Type B pancreatic cell (in vitro differentiated cells): Measurements from ENCODE around the gene FARP2. TPM values are rescaled to one million over a fixed set of nuclear protein-coding genes. Genes with fewer than 3 reads are reported as not detected.

ENCODE experiments used
- DNase-seq: peaks from one replicate; pipeline ENCODE4 v3.0.0; 2021; ENCODE audit warnings: mixed read lengths; ENCODE audit not compliant: unreplicated experiment; ENCODE audit errors: extremely low spot score
- H3K27ac Mint-ChIP-seq: 2 replicates; pipeline ENCODE4 v1.8.0; 2021; ENCODE audit warnings: mild to moderate bottlenecking, mixed read lengths
- H3K27me3 Mint-ChIP-seq: 2 replicates; pipeline ENCODE4 v1.8.0; 2021; ENCODE audit warnings: mixed read lengths
- H3K36me3 Mint-ChIP-seq: 2 replicates; pipeline ENCODE4 v1.8.0; 2021; ENCODE audit warnings: mixed read lengths
- H3K4me1 Mint-ChIP-seq: one replicate; pipeline ENCODE4 v1.8.0; 2021; ENCODE audit warnings: mixed read lengths; ENCODE audit not compliant: unreplicated experiment
- H3K4me3 Mint-ChIP-seq: 2 replicates; pipeline ENCODE4 v1.8.0; 2021; ENCODE audit warnings: mild to moderate bottlenecking, mixed read lengths
- H3K9me3 Mint-ChIP-seq: 2 replicates; pipeline ENCODE4 v1.8.0; 2021; ENCODE audit warnings: mixed read lengths
- total RNA-seq: library from RNA; stranded (reverse); gene quantifications from 2 replicates; pipeline ENCODE4 v1.2.1, GENCODE V29; 2021; ENCODE audit warnings: low replicate concordance
- TF ChIP-seq, protein P1 (sequence below): fragments of 200-600 bp; sonication (generic); conservative IDR thresholded peaks from 2 replicates; pipeline ENCODE4 v1.5.0; 2021; ENCODE audit warnings: antibody characterized with exemption, mild to moderate bottlenecking

Gene FARP2
- total RNA-seq, 1 donor from 2014 or later = 62.5 TPM

GRCh38 chr2:241358470-241358869, 2.4 kb downstream of the FARP2 start:
- no peaks in the 10 kb centered on the region for H3K36me3 Mint-ChIP-seq
- H3K27ac Mint-ChIP-seq = peak overlapping the region; percentile 44
- TF ChIP-seq, protein P1, sequence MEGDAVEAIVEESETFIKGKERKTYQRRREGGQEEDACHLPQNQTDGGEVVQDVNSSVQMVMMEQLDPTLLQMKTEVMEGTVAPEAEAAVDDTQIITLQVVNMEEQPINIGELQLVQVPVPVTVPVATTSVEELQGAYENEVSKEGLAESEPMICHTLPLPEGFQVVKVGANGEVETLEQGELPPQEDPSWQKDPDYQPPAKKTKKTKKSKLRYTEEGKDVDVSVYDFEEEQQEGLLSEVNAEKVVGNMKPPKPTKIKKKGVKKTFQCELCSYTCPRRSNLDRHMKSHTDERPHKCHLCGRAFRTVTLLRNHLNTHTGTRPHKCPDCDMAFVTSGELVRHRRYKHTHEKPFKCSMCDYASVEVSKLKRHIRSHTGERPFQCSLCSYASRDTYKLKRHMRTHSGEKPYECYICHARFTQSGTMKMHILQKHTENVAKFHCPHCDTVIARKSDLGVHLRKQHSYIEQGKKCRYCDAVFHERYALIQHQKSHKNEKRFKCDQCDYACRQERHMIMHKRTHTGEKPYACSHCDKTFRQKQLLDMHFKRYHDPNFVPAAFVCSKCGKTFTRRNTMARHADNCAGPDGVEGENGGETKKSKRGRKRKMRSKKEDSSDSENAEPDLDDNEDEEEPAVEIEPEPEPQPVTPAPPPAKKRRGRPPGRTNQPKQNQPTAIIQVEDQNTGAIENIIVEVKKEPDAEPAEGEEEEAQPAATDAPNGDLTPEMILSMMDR = no peak
- H3K4me3 Mint-ChIP-seq = peak overlapping the region; percentile 71
- no peaks in the 10 kb centered on the region for H3K27me3 Mint-ChIP-seq
- no peak for DNase-seq
- peaks cover 46% of the 10 kb centered on the region for H3K4me1 Mint-ChIP-seq
- H3K9me3 Mint-ChIP-seq = no peaks in the 10 kb centered on the region

GRCh38 chr2:241359481-241360045, 3.5 kb downstream of the FARP2 start:
- H3K4me3 Mint-ChIP-seq = peak overlapping the region; percentile 68
- peak overlapping the region; percentile 35 for H3K27ac Mint-ChIP-seq
- peaks cover 51% of the 10 kb centered on the region for H3K4me1 Mint-ChIP-seq
- H3K27me3 Mint-ChIP-seq = no peaks in the 10 kb centered on the region
- no peaks in the 10 kb centered on the region for H3K9me3 Mint-ChIP-seq
- H3K36me3 Mint-ChIP-seq = no peaks in the 10 kb centered on the region
- TF ChIP-seq, protein P1 = no peak
- DNase-seq = no peak

DNA sequence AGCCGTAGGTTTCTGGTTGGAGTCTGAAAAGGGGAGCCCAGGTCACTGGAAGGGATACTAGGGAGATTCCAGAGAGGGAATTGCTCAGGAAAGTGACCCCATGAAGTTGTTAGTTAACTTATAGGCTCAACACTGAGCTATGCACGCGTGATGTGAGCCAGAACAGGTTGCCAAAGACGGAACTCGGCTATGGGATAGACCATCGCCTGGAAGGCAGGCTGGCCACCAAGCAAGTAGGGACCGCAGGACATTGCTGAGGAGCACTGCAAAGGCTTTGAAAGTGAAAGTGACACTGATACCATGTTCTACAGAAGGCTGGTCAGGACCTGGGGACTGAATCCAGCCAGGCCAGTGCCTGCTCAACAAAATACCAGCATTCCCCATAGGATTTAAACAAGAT, 7.3 kb downstream of the FARP2 start:
- H3K4me1 Mint-ChIP-seq = peaks cover 44% of the 10 kb centered on the region
- no peaks in the 10 kb centered on the region for H3K27me3 Mint-ChIP-seq
- H3K27ac Mint-ChIP-seq = no peak overlapping the region

GRCh38 chr2:241364781-241365180, 8.7 kb downstream of the FARP2 start:
- no peak overlapping the region for H3K27ac Mint-ChIP-seq
- H3K4me1 Mint-ChIP-seq = peaks cover 39% of the 10 kb centered on the region
- TF ChIP-seq, protein P1 = no peak
- no peaks in the 10 kb centered on the region for H3K9me3 Mint-ChIP-seq
- DNase-seq = no peak
- H3K36me3 Mint-ChIP-seq = no peaks in the 10 kb centered on the region
- H3K27me3 Mint-ChIP-seq = no peaks in the 10 kb centered on the region
- H3K4me3 Mint-ChIP-seq = no peak overlapping the region

More for the DNA sequence above, 7.3 kb downstream of the FARP2 start:
- no peaks in the 10 kb centered on the region for H3K36me3 Mint-ChIP-seq
- H3K9me3 Mint-ChIP-seq = no peaks in the 10 kb centered on the region
- TF ChIP-seq, protein P1 = no peak
- no peak for DNase-seq
- H3K4me3 Mint-ChIP-seq = no peak overlapping the region

DNA sequence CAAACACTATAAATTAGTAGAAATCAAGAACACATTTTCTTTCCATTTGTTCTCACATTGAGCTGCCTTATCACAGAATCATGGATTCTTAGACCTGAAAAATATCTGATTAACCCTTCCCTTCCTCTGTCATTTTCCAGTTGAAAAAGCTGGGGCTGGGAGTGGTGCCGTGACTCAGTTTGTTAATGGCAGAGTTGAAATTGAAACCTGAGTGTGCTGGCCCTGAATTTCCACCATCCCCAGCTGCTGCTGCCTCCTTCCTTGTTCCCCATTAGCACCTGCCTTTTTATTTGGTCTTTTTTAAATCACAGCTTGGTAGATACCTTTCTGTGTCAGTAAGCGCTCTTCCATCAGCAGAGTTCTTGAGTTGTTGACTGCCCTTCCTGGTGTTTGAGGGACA, 10.6 kb downstream of the FARP2 start:
- peak overlapping the region; percentile 12 for H3K27ac Mint-ChIP-seq
- no peak for DNase-seq
- peaks cover 3% of the 10 kb centered on the region for H3K36me3 Mint-ChIP-seq
- H3K4me1 Mint-ChIP-seq = peaks cover 35% of the 10 kb centered on the region
- H3K4me3 Mint-ChIP-seq = no peak overlapping the region
- H3K27me3 Mint-ChIP-seq = no peaks in the 10 kb centered on the region
- TF ChIP-seq, protein P1 = no peak
- H3K9me3 Mint-ChIP-seq = no peaks in the 10 kb centered on the region
